PC-3 (cell line): ENCODE measurements around the gene CARD11. TPM values are rescaled to one million over a fixed set of nuclear protein-coding genes. Genes with fewer than 3 reads are reported as not detected.

Source experiments
- ATAC-seq: fragments of 200-7000 bp; cut with Tn5 transposase; 2 replicates; pipeline ENCODE4 v1.9.1; 2020; ENCODE audit warnings: mild to moderate bottlenecking, moderate library complexity
- BruUV-seq: library from RNA; stranded (reverse); fragments of 400-500 nt; replicated peaks from 2 replicates; lab custom pipeline; 2021; lab: Mats Ljungman, UMichigan
- CTCF ChIA-PET: fragments of 300-600 bp; sonication (Branson Sonifier 250); formaldehyde crosslinking; loops from one replicate; lab custom pipeline; 2022; ENCODE audit warnings: antibody characterized with exemption; lab: Charles Lee
- POLR2A ChIA-PET: fragments of 300-600 bp; sonication (Branson Sonifier 250); formaldehyde crosslinking; loops from one replicate; lab custom pipeline; 2022; ENCODE audit warnings: antibody characterized with exemption; ENCODE audit not compliant: unreplicated experiment; lab: Charles Lee
- DNase-seq: peaks from one replicate; pipeline ENCODE4 v3.0.0-alpha.2; 2015
- H2AFZ ChIP-seq: fragments of 300-600 bp; sonication (generic); 2 replicates; pipeline ENCODE4 v1.6.0; 2016; ENCODE audit warnings: antibody characterized with exemption, low read length
- H3F3A ChIP-seq: fragments of 300-600 bp; sonication (generic); one replicate; pipeline ENCODE4 v1.6.0; 2017; ENCODE audit warnings: antibody characterized with exemption, low read length, control low read depth, mild to moderate bottlenecking; ENCODE audit not compliant: unreplicated experiment
- H3K27ac ChIP-seq: fragments of 300-600 bp; sonication (generic); 2 replicates; pipeline ENCODE4 v1.5.1; 2016; ENCODE audit warnings: mild to moderate bottlenecking, low read length
- H3K27me3 ChIP-seq: fragments of 300-600 bp; sonication (generic); 2 replicates; pipeline ENCODE4 v1.6.1; 2016; ENCODE audit warnings: low read length, mixed read lengths
- H3K36me3 ChIP-seq: fragments of 300-600 bp; sonication (generic); 2 replicates; pipeline ENCODE4 v1.6.1; 2016; ENCODE audit warnings: low read depth, mixed run types, low read length, mixed read lengths
- H3K4me1 ChIP-seq: fragments of 300-600 bp; sonication (generic); 2 replicates; pipeline ENCODE4 v1.5.1; 2016; ENCODE audit warnings: low read length; ENCODE audit not compliant: insufficient read depth
- H3K4me2 ChIP-seq: fragments of 300-600 bp; sonication (generic); 2 replicates; pipeline ENCODE4 v1.6.0; 2016; ENCODE audit warnings: low read length
- H3K4me3 ChIP-seq: fragments of 300-600 bp; sonication (generic); 2 replicates; pipeline ENCODE4 v1.5.1; 2016; ENCODE audit warnings: mild to moderate bottlenecking, low read length, mixed read lengths
- H3K79me2 ChIP-seq: fragments of 300-600 bp; sonication (generic); 2 replicates; pipeline ENCODE4 v1.6.1; 2017; ENCODE audit warnings: low read length, mixed read lengths
- H3K9ac ChIP-seq: fragments of 300-600 bp; sonication (generic); 2 replicates; pipeline ENCODE4 v1.6.0; 2016; ENCODE audit warnings: mild to moderate bottlenecking, low read length
- H3K9me2 ChIP-seq: fragments of 300-600 bp; sonication (generic); replicated peaks from 2 replicates; pipeline ENCODE4 v1.6.1; 2016; ENCODE audit warnings: mixed run types, low read length, mixed read lengths
- H3K9me3 ChIP-seq: fragments of 300-600 bp; sonication (generic); 2 replicates; pipeline ENCODE4 v1.6.1; 2016; ENCODE audit warnings: low read length, mixed read lengths
- H4K20me1 ChIP-seq: fragments of 300-600 bp; sonication (generic); 2 replicates; pipeline ENCODE4 v1.6.1; 2016; ENCODE audit warnings: low read length, mixed read lengths
- CTCF ChIP-seq: fragments of 300-600 bp; sonication (generic); conservative IDR thresholded peaks from 2 replicates; pipeline ENCODE4 v1.5.1; 2017; ENCODE audit warnings: antibody characterized with exemption, low read depth, mild to moderate bottlenecking, low read length
- EZH2 ChIP-seq: fragments of 300-600 bp; sonication (generic); IDR thresholded peaks from one replicate; pipeline ENCODE4 v1.6.1; 2017; ENCODE audit warnings: antibody characterized with exemption, mild to moderate bottlenecking, low read length; ENCODE audit not compliant: unreplicated experiment
- EZH2phosphoT487 ChIP-seq: fragments of 300-600 bp; sonication (generic); IDR thresholded peaks from 2 replicates; pipeline ENCODE4 v1.6.1; 2018; ENCODE audit warnings: mild to moderate bottlenecking, antibody characterized with exemption, low read length, borderline replicate concordance
- intact Hi-C: fragments of 100-400 bp; cut with micrococcal nuclease; formaldehyde crosslinking; loops from 2 replicates; pipeline ENCODE4 v1.9.0; 2023
- total RNA-seq: library from RNA; depleted of rRNA; stranded (reverse); fragments of >200 nt; gene quantifications from 2 replicates; pipeline ENCODE4 v1.2.3, GENCODE V29; 2014

The CARD11 gene
- total RNA-seq, 1 experiment from 2014 or later, result not detected

GRCh38 chr7:2938514-2939192, 105.0 kb downstream of the CARD11 start:
- Histone ChIP-seq H3K9me3 (no peaks in the 10 kb centered on the region), H4K20me1 (no peaks in the 10 kb centered on the region), H2AFZ (no peak overlapping the region), H3K27me3 (peaks cover 30% of the 10 kb centered on the region), H3K4me3 (no peak overlapping the region), H3K4me2 (no peak overlapping the region), H3K9me2 (no peaks in the 10 kb centered on the region), H3K9ac (no peak overlapping the region), H3F3A (no peaks in the 10 kb centered on the region), H3K27ac (no peak overlapping the region), H3K4me1 (peaks cover 4% of the 10 kb centered on the region; the same call in 1 of the 2 replicates), H3K79me2 (no peaks in the 10 kb centered on the region), H3K36me3 (no peaks in the 10 kb centered on the region)
- ChIA-PET CTCF (no interaction called here), POLR2A (no interaction called here)
- no TSS peak for BruUV-seq
- TF ChIP-seq EZH2 (no peak), CTCF (no peak), EZH2phosphoT487 (no peak)
- no peak for DNase-seq
- intact Hi-C loops, result no loop called here
- ATAC-seq, result no peak

GRCh38 chr7:2937701-2938513, 105.8 kb downstream of the CARD11 start:
- Histone ChIP-seq H3K9ac (no peak overlapping the region), H3K27ac (no peak overlapping the region), H4K20me1 (no peaks in the 10 kb centered on the region), H3K9me2 (no peaks in the 10 kb centered on the region), H3K79me2 (no peaks in the 10 kb centered on the region), H3F3A (no peaks in the 10 kb centered on the region), H3K4me3 (no peak overlapping the region), H3K9me3 (no peaks in the 10 kb centered on the region), H3K4me1 (peaks cover 6% of the 10 kb centered on the region; the same call in 1 of the 2 replicates), H3K4me2 (no peak overlapping the region), H2AFZ (no peak overlapping the region), H3K27me3 (peaks cover 30% of the 10 kb centered on the region), H3K36me3 (no peaks in the 10 kb centered on the region)
- ATAC-seq (no peak), DNase-seq (no peak)
- TF ChIP-seq CTCF (no peak), EZH2 (no peak), EZH2phosphoT487 (no peak)
- BruUV-seq, result no TSS peak
- intact Hi-C loops, result no loop called here
- ChIA-PET POLR2A (no interaction called here), CTCF (no interaction called here)
